ENCODE data around the gene NKAIN2. TPM values are rescaled to one million over a fixed set of nuclear protein-coding genes. Genes with fewer than 3 reads are reported as not detected.

NKAIN2 gene
- total and polyA plus RNA-seq, 2 donors (not counting 3 experiments of a cell fraction or from before 2014, with no cell fraction given), result 0.03 TPM; not detected in 1

GRCh38 chr6:124158024-124158423, 354.4 kb downstream of the NKAIN2 start:
- TF ChIP-seq GATA2 (IDR thresholded peaks at IDR 0.05; ENCODE audit: insufficient read depth, insufficient read length, low read depth, low read length) (no peak), MAX (IDR thresholded peaks at IDR 0.05; ENCODE audit: insufficient read depth, insufficient read length) (no peak), MYC (IDR thresholded peaks at IDR 0.05; ENCODE audit: low read depth, low read length) (no peak), CTCF (IDR thresholded peaks at IDR 0.05; ENCODE audit: extremely low read depth in 1 of 2, insufficient read depth in 1 of 2, low read depth in 1 of 2, low read length in 2 of 2) (no peak), POLR2A (IDR thresholded peaks at IDR 0.05; ENCODE audit: low read depth, low read length) (no peak), EZH2 (IDR thresholded peaks at IDR 0.05; ENCODE audit: borderline replicate concordance, low read depth, low read length, severe bottlenecking) (no peak), JUN (IDR thresholded peaks at IDR 0.05; ENCODE audit: borderline replicate concordance, insufficient read depth, insufficient read length, low read depth) (no peak), FOS (IDR thresholded peaks at IDR 0.05; ENCODE audit: borderline replicate concordance, insufficient read depth, low read length) (no peak), POLR2AphosphoS5 (IDR thresholded peaks at IDR 0.05; ENCODE audit: insufficient read depth, low read depth, low read length) (no peak)
- BruUV-seq (replicated peaks), result no TSS peak
- dilution Hi-C loops (cut with MboI; ENCODE audit: extremely low pct_ligation_motif_present, low sequenced_read_pairs) (no loop called here), intact Hi-C loops (cut with micrococcal nuclease) (no loop called here)
- no peak overlapping the region for H2AFZ ChIP-seq (ENCODE audit: low read depth, low read length)
- no peak overlapping the region for H3K9ac ChIP-seq (replicated peaks; ENCODE audit: extremely low read depth, insufficient read depth, low read length)
- H3K79me2 ChIP-seq (ENCODE audit: control insufficient read depth, insufficient read depth, low read length), result no peaks in the 10 kb centered on the region
- no peak overlapping the region for H3K4me3 ChIP-seq (replicated peaks in 1 of 3; ENCODE audit: insufficient read depth in 1 of 3, low read depth in 1 of 3, low read length in 3 of 3)
- DNase-seq (ENCODE audit: low read depth, low spot score) (no peak), FAIRE-seq (no peak)
- H3K36me3 ChIP-seq (ENCODE audit: control insufficient read depth in 2 of 2, extremely low read depth in 1 of 2, insufficient read depth in 2 of 2, low read length in 2 of 2), result no peaks in the 10 kb centered on the region
- CTCF ChIA-PET, result no interaction called here
- no peaks in the 10 kb centered on the region for H3K9me3 ChIP-seq (replicated peaks; ENCODE audit: control insufficient read depth, insufficient read depth, low read length)
- H3K9me1 ChIP-seq (replicated peaks; ENCODE audit: control insufficient read depth, extremely low read depth, insufficient read depth, low read length), result no peaks in the 10 kb centered on the region
- POLR2A ChIA-PET, result no interaction called here
- H3K27ac ChIP-seq (ENCODE audit: insufficient read depth, low read depth, low read length), result no peak overlapping the region
- no peaks in the 10 kb centered on the region for H4K20me1 ChIP-seq (replicated peaks; ENCODE audit: control insufficient read depth, extremely low read depth, insufficient read depth, low read length)
- H3K27me3 ChIP-seq (ENCODE audit: control insufficient read depth in 2 of 2, insufficient read depth in 2 of 2, low read length in 2 of 2), result no peaks in the 10 kb centered on the region
- H3K4me1 ChIP-seq (ENCODE audit: control insufficient read depth, extremely low read depth, insufficient read depth, low read length), result no peaks in the 10 kb centered on the region
- H3K4me2 ChIP-seq (ENCODE audit: insufficient read depth, low read length), result no peak overlapping the region
